NOMO-1 (cell line): ENCODE results near the gene ORC1.

Experiments used
- DNase-seq, 2 experiments: peaks; one replicate each; lab custom pipeline; 2025; ENCODE audit not compliant: unreplicated experiment in 2 of 2; lab: John Stamatoyannopoulos, UW

ORC1 gene

GRCh38 chr1:52346653-52347052 is 57.6 kb downstream of the ORC1 start:
- no peak for DNase-seq

- DNase-seq = no peak
Observed at GRCh38 chr1:52345252-52345651, 59.0 kb downstream of the ORC1 start.

- no peak for DNase-seq
Observed at GRCh38 chr1:52343979-52344378, 60.2 kb downstream of the ORC1 start.

- no peak for DNase-seq
Observed at GRCh38 chr1:52341655-52342260, 62.5 kb downstream of the ORC1 start.

GRCh38 chr1:52337439-52337838 is 66.8 kb downstream of the ORC1 start:
- DNase-seq = no peak

GRCh38 chr1:52334906-52335528 is 69.2 kb downstream of the ORC1 start:
- DNase-seq = no peak

GRCh38 chr1:52332411-52332810 is 71.8 kb downstream of the ORC1 start:
- no peak for DNase-seq

GRCh38 chr1:52328615-52329014 is 75.6 kb downstream of the ORC1 start:
- no peak for DNase-seq

- no peak for DNase-seq
Observed at GRCh38 chr1:52325786-52326185, 78.4 kb downstream of the ORC1 start.

GRCh38 chr1:52323731-52324130 is 80.5 kb downstream of the ORC1 start:
- DNase-seq = no peak
